NCI-H2171 (cell line): ENCODE measurements around the gene INSIG2.
A peak's percentile ranks its signal among the peaks of the same experiment; 100 is the strongest.

ENCODE experiments used
- DNase-seq: peaks from one replicate; lab custom pipeline; 2025; lab: John Stamatoyannopoulos, UW

Gene INSIG2

DNA sequence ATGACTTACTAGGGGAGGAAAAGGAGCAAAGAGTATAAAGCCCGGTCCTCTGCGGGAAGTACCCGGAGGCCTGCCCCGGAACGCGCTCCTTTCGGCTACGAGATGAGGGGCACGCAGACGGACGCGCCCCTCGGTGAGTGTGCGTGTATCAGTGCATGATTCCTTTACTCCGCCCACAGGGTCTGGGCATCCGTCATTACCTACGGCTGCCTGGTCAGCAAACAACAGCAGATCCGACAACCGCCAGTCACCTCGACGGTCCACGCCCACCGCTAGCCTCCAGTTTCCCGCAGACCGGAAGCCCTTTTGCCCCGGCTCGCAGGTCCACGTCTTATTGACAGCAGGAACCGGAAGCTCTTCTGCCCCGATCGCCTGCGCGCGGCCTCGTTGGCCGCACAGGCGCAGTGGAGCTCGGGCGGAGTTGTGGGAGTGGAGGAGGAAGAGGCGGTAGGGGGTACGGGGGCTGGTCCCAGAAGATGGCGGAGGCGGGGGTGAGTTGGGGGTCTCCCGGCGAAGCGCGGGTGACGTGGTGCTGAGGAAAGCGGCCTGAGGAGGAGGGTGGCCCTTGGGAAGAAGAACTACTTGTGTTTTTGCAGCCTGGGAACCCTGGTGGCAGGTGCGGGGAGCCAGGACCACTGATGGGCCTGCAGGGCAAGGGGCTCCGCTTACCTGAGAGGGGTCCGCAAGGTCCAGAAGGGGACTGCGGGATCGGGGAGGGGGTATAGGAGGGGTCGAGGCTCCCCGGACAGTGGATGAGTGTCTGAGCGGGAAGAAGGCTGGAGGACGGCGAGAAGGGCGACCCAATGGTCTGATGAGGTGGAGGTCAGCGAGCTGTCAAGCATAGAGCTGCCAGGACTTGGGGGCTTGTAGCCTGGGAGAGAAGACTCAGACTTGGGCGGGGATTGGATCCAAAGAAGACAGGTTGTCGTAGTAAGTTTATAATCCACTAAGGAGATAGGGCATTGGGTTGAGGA, at the start of gene INSIG2:
TSS of gene INSIG2 (plus strand) at position 421 of the 974 bp plus-strand sequence. CDS start 8,086 bp downstream, outside the sequence.
- DNase-seq = peak; percentile 92

GRCh38 chr2:118040891-118041290, 47.4 kb upstream of the INSIG2 start:
- DNase-seq = no peak

- no peak for DNase-seq
These were observed 44.1 kb upstream of the INSIG2 start for GRCh38 chr2:118044103-118044716.

- no peak for DNase-seq
These were observed 43.4 kb upstream of the INSIG2 start for GRCh38 chr2:118044854-118045253.

- DNase-seq = no peak
These were observed 43.0 kb upstream of the INSIG2 start for GRCh38 chr2:118045286-118045685.

- peak; percentile 56 for DNase-seq
These were observed 41.5 kb upstream of the INSIG2 start for GRCh38 chr2:118046634-118047210.

- DNase-seq = no peak
These were observed 40.9 kb upstream of the INSIG2 start for GRCh38 chr2:118047380-118047826.

GRCh38 chr2:118048401-118048800, 39.9 kb upstream of the INSIG2 start:
- no peak for DNase-seq

- DNase-seq = no peak
These were observed 39.0 kb upstream of the INSIG2 start for GRCh38 chr2:118049140-118049815.

DNA sequence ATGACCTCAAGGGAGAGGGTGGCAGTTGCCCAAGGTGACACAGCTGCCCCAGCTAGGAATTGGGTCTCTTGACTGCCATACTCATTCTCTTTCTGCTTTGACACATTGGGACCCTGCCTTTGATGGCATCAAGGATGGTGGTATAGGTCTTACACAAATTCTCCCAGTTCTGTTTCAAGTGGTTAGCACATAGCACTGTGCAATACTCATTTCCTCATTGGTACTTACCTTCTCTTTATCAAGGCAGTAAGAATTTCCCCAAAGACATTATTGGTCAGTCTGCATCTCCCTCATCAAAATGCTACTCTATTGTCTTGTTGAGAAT, 38.5 kb upstream of the INSIG2 start:
- no peak for DNase-seq

DNA sequence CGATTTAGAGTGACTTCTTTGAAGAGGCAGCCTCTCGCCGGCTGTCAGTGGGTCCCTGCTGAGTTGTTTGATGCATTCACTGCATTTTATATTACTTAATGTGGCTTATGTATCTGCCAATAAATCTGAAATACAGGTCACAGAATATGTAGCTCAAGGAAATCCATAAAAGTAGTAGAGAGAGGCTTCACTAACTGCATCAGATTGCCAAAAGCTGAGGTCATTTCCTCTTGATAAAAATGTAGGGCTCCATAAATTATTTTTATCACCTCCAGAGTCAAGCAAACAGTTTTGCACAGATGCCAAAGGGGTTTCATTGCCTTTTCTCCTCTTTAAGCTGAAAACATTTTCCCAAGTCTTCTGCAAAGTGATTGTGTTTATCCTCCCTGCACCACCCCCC, 37.9 kb upstream of the INSIG2 start:
- DNase-seq = no peak

- no peak for DNase-seq
These were observed 37.3 kb upstream of the INSIG2 start for GRCh38 chr2:118050974-118051373.

DNA sequence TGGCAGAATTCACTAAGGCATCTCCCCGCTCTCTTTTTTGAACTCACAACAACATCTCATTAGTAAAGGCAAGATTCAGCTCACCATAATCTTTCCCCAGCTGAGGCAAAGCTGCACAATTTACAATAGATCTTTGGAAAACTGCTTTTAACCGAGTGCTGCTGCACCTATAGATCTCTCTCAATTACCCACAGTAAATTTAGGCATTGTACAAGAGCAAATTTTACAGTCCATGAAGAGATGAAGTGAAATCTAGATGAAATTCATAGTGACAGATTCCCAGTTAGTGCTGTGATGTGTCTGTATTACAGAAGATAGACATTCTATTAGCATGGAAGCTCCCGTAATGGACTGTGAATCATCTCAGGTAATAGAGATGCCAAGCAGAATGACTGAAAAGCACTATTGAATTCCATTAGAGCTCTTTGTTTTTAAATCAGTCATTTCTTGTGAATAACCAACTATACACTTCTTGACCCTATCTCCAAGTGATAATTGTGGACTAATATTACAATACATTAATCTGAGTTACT, 36.4 kb upstream of the INSIG2 start:
- no peak for DNase-seq

DNA sequence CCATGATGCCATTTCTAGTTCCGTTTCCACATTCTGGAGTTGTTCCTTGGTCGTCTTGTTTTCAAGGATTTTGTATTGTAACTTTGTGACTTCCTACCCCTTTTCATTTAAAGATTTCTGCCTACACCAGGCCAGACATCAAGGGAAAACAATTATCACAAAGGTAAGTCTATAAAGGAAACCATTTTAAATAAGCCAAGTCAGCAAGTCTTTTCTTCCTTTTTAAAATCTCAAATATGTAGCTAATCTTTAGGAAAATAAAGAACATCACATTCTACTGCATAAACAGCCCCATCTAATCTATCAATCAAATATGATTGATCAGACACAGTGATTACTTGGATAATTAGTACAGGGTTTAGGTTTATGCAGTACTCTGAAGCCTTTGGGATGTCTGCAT, 35.8 kb upstream of the INSIG2 start:
- no peak for DNase-seq

- no peak for DNase-seq
These were observed 34.6 kb upstream of the INSIG2 start for GRCh38 chr2:118053681-118054080.

GRCh38 chr2:118054213-118055008, 33.9 kb upstream of the INSIG2 start:
- no peak for DNase-seq

- no peak for DNase-seq
These were observed 32.6 kb upstream of the INSIG2 start for GRCh38 chr2:118055512-118056164.

DNA sequence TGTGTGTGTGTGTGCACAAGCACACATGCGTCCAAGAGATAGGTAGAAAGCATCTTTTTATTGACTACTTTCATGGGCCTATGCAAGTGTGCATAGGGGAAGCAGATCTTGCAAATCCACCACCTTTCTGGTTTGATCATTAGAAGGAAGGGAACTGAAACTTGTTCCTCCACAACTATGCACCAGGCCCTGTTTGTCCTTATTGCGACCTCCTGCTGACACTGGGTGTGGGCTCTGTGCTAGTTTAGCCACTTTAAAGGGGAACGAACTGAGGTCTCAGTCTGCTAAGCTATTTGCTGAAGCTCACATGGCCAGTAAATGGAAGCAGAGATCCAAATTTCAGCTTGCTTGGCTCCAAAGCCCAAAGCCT, 32.1 kb upstream of the INSIG2 start:
- no peak for DNase-seq

GRCh38 chr2:118056801-118057200, 31.5 kb upstream of the INSIG2 start:
- no peak for DNase-seq

- no peak for DNase-seq
These were observed 29.3 kb upstream of the INSIG2 start for GRCh38 chr2:118058951-118059350.
